ENCODE data around the gene SCMH1.

Gene SCMH1

GRCh38 chr1:41023279-41023990 lies 218.7 kb downstream of the SCMH1 start:
- TF ChIP-seq EZH2phosphoT487 (conservative IDR thresholded peaks at IDR 0.05; ENCODE audit: low read length), result no peak
- TF ChIP-seq, protein P1, sequence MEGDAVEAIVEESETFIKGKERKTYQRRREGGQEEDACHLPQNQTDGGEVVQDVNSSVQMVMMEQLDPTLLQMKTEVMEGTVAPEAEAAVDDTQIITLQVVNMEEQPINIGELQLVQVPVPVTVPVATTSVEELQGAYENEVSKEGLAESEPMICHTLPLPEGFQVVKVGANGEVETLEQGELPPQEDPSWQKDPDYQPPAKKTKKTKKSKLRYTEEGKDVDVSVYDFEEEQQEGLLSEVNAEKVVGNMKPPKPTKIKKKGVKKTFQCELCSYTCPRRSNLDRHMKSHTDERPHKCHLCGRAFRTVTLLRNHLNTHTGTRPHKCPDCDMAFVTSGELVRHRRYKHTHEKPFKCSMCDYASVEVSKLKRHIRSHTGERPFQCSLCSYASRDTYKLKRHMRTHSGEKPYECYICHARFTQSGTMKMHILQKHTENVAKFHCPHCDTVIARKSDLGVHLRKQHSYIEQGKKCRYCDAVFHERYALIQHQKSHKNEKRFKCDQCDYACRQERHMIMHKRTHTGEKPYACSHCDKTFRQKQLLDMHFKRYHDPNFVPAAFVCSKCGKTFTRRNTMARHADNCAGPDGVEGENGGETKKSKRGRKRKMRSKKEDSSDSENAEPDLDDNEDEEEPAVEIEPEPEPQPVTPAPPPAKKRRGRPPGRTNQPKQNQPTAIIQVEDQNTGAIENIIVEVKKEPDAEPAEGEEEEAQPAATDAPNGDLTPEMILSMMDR (IDR thresholded peaks at IDR 0.05; ENCODE audit: insufficient read depth, low read length, poor library complexity, severe bottlenecking), result no peak
- H4K20me1 ChIP-seq (ENCODE audit: low read depth, low read length), result no peaks in the 10 kb centered on the region
- no peak overlapping the region for H2AFZ ChIP-seq (ENCODE audit: low read depth, low read length, severe bottlenecking)
- H3K4me2 ChIP-seq (ENCODE audit: low read depth, low read length, poor library complexity, severe bottlenecking), result no peak overlapping the region
- no peaks in the 10 kb centered on the region for H3K9me3 ChIP-seq (ENCODE audit: insufficient read depth, low read length)
- H3K27ac ChIP-seq (ENCODE audit: low read depth, low read length), result no peak overlapping the region
- no peak overlapping the region for H3K4me3 ChIP-seq (ENCODE audit: insufficient read depth, low read length, poor library complexity, severe bottlenecking)
- no peaks in the 10 kb centered on the region; the same call in 1 of the 2 replicates for H3F3A ChIP-seq (ENCODE audit: insufficient read depth)
- H3K79me2 ChIP-seq (ENCODE audit: insufficient read depth, low read length), result no peaks in the 10 kb centered on the region
- no peaks in the 10 kb centered on the region for H3K27me3 ChIP-seq (ENCODE audit: low read length)
- no peaks in the 10 kb centered on the region for H3K9me2 ChIP-seq (replicated peaks; ENCODE audit: insufficient read depth, low read length)
- no peak overlapping the region for H3K9ac ChIP-seq (ENCODE audit: low read length)
- H3K36me3 ChIP-seq (ENCODE audit: low read length), result no peaks in the 10 kb centered on the region

- no peaks in the 10 kb centered on the region; the same call in 1 of the 2 replicates for H3F3A ChIP-seq (ENCODE audit: insufficient read depth)
- no peak overlapping the region for H3K4me3 ChIP-seq (ENCODE audit: insufficient read depth, low read length, poor library complexity, severe bottlenecking)
- no peaks in the 10 kb centered on the region for H3K9me2 ChIP-seq (replicated peaks; ENCODE audit: insufficient read depth, low read length)
- no peaks in the 10 kb centered on the region for H3K36me3 ChIP-seq (ENCODE audit: low read length)
- TF ChIP-seq, protein P1 (IDR thresholded peaks at IDR 0.05; ENCODE audit: insufficient read depth, low read length, poor library complexity, severe bottlenecking), result no peak
- no peak for TF ChIP-seq EZH2phosphoT487 (conservative IDR thresholded peaks at IDR 0.05; ENCODE audit: low read length)
- no peaks in the 10 kb centered on the region for H3K9me3 ChIP-seq (ENCODE audit: insufficient read depth, low read length)
- no peak overlapping the region for H3K27ac ChIP-seq (ENCODE audit: low read depth, low read length)
- no peaks in the 10 kb centered on the region for H3K27me3 ChIP-seq (ENCODE audit: low read length)
- no peaks in the 10 kb centered on the region for H4K20me1 ChIP-seq (ENCODE audit: low read depth, low read length)
- H3K79me2 ChIP-seq (ENCODE audit: insufficient read depth, low read length), result no peaks in the 10 kb centered on the region
- no peak overlapping the region for H3K9ac ChIP-seq (ENCODE audit: low read length)
- no peak overlapping the region for H3K4me2 ChIP-seq (ENCODE audit: low read depth, low read length, poor library complexity, severe bottlenecking)
- H2AFZ ChIP-seq (ENCODE audit: low read depth, low read length, severe bottlenecking), result no peak overlapping the region
Observed at GRCh38 chr1:41022424-41022823, 219.7 kb downstream of the SCMH1 start.

- Histone ChIP-seq H4K20me1 (ENCODE audit: low read depth, low read length) (no peaks in the 10 kb centered on the region), H3F3A (ENCODE audit: insufficient read depth) (no peaks in the 10 kb centered on the region; the same call in 1 of the 2 replicates), H3K79me2 (ENCODE audit: insufficient read depth, low read length) (no peaks in the 10 kb centered on the region), H3K4me3 (ENCODE audit: insufficient read depth, low read length, poor library complexity, severe bottlenecking) (no peak within 1 kb of the TSS), H3K4me2 (ENCODE audit: low read depth, low read length, poor library complexity, severe bottlenecking) (no peak within 1 kb of the TSS), H3K9me3 (ENCODE audit: insufficient read depth, low read length) (no peaks in the 10 kb centered on the region), H3K27ac (ENCODE audit: low read depth, low read length) (no peak within 1 kb of the TSS), H2AFZ (ENCODE audit: low read depth, low read length, severe bottlenecking) (no peak within 1 kb of the TSS), H3K36me3 (ENCODE audit: low read length) (no peaks in the 10 kb centered on the region), H3K9ac (ENCODE audit: low read length) (no peak within 1 kb of the TSS), H3K9me2 (replicated peaks; ENCODE audit: insufficient read depth, low read length) (no peaks in the 10 kb centered on the region), H3K27me3 (ENCODE audit: low read length) (no peaks in the 10 kb centered on the region)
- TF ChIP-seq, protein P1 (IDR thresholded peaks at IDR 0.05; ENCODE audit: insufficient read depth, low read length, poor library complexity, severe bottlenecking), result no peak
- TF ChIP-seq EZH2phosphoT487 (conservative IDR thresholded peaks at IDR 0.05; ENCODE audit: low read length), result no peak
Observed at GRCh38 chr1:41021526-41022308, 220.4 kb downstream of the SCMH1 start, which contains the start of gene SLFNL1. Gene SLFNL1 (minus strand): TSS chr1:41021725. CDS start chr1:41020660, 1,065 bp downstream.
